ENCODE results near the gene SNCA. TPM values are rescaled to one million over a fixed set of nuclear protein-coding genes. Genes with fewer than 3 reads are reported as not detected.

The SNCA gene
- total and polyA plus RNA-seq, 2 donors, result 10.8 to 24.4 TPM

DNA sequence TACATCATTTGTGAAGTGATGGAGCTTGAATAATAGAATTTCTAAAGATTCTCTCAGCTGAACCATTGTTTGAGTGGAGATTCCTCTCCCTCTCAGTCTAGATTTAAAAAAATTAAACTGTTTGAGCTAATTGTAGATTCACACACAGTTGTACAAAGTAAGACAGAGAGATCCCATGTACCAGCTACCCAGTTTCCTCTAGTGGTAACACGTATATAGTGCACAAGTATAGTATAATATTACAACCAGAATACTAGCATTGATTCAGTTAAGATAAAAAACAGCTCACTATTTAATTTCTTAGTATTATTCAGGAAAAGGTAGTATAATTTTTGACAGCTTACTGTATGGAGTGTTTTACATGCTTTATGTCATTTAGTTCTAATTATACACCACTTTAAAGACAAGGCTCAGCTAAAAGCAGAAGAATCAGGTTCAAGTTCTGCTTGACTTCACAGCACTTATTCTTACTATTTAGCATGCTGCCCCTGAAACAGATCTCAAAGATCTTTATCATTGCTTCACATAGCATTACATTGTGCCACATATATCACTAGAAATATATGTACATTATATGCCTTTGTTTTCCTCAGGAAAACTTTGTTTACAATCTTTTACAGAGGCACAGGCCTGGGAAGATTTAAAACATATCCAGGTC, 136.1 kb downstream of the SNCA start:
- 80% methylated on average over 1 of the region's 1 CpG for WGBS
- H3K27ac ChIP-seq (ENCODE audit: low read depth), result no peak overlapping the region

DNA sequence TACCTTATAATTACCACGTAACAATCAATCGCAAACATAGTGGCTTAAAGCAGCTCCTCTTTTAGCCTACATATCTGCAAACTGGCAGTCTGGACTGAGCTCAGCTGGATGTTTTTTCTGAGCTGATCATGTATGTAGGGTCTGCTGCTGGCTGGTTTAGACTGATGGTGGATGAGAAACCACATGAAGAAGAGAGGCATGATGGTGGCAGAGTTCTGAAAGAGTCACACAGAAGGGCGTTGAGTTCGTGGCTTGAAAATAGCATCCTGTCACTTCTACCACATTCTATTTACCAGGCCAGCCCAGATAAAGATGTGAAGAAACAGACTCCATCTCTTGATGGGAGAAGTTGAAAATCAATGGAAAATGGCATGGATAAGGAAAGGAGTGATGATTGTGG, 151.3 kb downstream of the SNCA start:
- Histone ChIP-seq H3K36me3 (ENCODE audit: insufficient read depth) (no peaks in the 10 kb centered on the region), H3K4me1 (ENCODE audit: insufficient read depth) (no peaks in the 10 kb centered on the region), H3K27ac (ENCODE audit: low read depth) (no peak overlapping the region), H3K4me3 (ENCODE audit: low read depth, low read length) (no peak overlapping the region)
- DNase-seq (ENCODE audit: extremely low spot score), result no peak
- 90% methylated on average over 4 of the region's 4 CpGs for WGBS

More for the DNA sequence above, 136.1 kb downstream of the SNCA start:
- no peak for DNase-seq (ENCODE audit: extremely low spot score)
- Histone ChIP-seq H3K36me3 (ENCODE audit: insufficient read depth) (peaks cover 2% of the 10 kb centered on the region), H3K4me1 (ENCODE audit: insufficient read depth) (no peaks in the 10 kb centered on the region), H3K4me3 (ENCODE audit: low read depth, low read length) (no peak overlapping the region)

DNA sequence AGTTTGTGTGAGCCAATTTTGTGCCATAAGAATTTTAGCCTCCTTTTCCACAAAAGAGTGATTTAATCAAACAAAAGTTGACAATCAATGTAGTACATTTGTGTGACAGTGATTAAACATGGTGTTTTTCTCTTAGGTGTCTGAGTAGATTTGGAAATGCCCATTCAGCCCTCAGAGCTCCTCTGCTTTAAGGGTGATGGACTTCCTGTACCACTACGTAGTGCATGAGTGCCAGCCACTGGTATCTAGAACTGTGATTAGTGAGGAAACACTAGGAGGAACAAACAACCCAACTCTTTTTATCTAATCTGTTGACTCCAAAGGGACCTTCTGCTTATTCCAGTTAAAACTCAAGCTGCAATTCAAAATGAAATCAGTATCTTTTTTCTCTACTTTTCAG, 151.7 kb downstream of the SNCA start:
- Histone ChIP-seq H3K4me1 (ENCODE audit: insufficient read depth) (no peaks in the 10 kb centered on the region), H3K36me3 (ENCODE audit: insufficient read depth) (no peaks in the 10 kb centered on the region), H3K4me3 (ENCODE audit: low read depth, low read length) (no peak overlapping the region), H3K27ac (ENCODE audit: low read depth) (no peak overlapping the region)
- DNase-seq (ENCODE audit: extremely low spot score), result no peak
- WGBS, result 73% methylated on average over 1 of the region's 1 CpG

DNA sequence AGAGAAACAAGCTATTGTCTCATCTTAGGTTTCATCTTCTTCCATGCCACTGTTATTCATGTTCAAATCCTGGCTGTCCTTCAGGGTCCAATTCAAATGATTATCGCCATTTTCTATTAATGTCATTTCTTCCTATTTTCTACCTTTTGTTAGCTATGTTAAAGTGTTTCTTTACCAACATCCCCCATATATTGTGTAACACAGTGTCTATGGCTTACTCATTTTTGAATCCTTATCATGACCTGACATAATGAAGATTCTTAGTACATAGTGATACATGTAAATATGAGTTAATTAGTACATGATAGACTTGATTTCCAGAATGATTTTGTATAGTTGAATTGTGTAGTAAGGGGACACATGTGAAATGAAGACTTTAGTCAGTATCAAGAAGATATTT, 152.4 kb downstream of the SNCA start:
- WGBS, result 98% methylated on average over 1 of the region's 1 CpG
- no peak overlapping the region for H3K4me3 ChIP-seq (ENCODE audit: low read depth, low read length)
- no peaks in the 10 kb centered on the region for H3K36me3 ChIP-seq (ENCODE audit: insufficient read depth)
- no peak overlapping the region for H3K27ac ChIP-seq (ENCODE audit: low read depth)
- H3K4me1 ChIP-seq (ENCODE audit: insufficient read depth), result no peaks in the 10 kb centered on the region
- DNase-seq (ENCODE audit: extremely low spot score), result no peak

DNA sequence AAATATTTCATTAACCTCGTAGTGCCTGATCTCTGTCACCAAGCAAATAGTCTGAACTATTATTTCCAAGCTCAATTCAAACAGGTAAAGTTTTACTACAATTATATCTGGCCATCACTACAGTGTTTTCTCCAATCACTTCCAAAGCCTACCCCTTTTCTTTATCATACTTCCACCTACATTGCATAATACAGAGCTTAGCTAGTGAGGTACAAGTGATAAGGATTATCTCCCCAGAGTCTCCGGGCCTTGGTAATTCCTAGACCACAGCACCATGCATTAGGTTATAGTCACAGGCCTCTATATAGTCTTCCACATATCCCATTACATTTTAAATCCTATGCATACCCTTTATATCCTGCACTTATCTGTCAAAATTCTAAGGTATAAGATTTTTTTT, 154.2 kb downstream of the SNCA start:
- Histone ChIP-seq H3K36me3 (ENCODE audit: insufficient read depth) (no peaks in the 10 kb centered on the region), H3K4me1 (ENCODE audit: insufficient read depth) (no peaks in the 10 kb centered on the region), H3K4me3 (ENCODE audit: low read depth, low read length) (no peak overlapping the region), H3K27ac (ENCODE audit: low read depth) (no peak overlapping the region)
- no peak for DNase-seq (ENCODE audit: extremely low spot score)
- 41% methylated on average over 2 of the region's 2 CpGs for WGBS

DNA sequence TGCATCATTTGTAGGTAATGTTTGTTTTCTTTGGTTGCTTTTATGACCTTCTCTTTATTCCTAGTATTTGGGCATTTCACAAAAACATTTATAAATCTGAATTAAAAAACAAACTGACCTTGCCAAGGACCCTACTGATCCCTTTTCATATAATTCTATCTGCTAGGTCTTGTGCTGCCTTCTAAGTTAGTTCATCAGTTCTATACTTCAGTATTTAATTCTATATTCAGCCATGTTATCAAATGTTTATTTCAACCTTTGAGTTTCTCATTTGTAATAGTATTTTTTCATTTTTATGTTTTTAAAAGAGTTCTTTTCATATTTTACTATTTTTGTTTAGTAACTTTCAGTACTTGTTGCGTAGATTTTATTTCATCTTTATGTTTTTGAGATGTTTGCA, 155.3 kb downstream of the SNCA start:
- Histone ChIP-seq H3K4me1 (ENCODE audit: insufficient read depth) (no peaks in the 10 kb centered on the region), H3K36me3 (ENCODE audit: insufficient read depth) (no peaks in the 10 kb centered on the region), H3K27ac (ENCODE audit: low read depth) (no peak overlapping the region), H3K4me3 (ENCODE audit: low read depth, low read length) (no peak overlapping the region)
- WGBS, result 99% methylated on average over 1 of the region's 1 CpG
- no peak for DNase-seq (ENCODE audit: extremely low spot score)

DNA sequence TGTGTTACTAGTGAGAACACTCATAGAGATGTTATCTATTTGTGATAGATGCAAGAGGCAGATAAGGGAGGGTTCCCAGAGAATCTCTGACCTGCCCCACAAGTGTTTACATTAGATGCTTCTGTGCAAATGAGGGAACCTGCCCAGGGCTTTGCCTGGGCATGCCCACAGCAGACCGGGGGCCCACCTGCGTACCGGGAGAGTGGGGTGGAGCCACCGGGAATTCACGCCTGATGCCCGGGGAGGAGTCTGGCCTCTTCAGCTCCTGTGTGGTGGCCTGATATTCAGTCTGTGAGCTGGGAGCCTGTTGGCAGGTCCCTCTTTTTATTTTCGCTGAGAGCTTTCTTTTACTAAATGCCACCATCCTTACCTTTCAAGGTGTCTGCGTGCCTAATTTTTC, 155.7 kb downstream of the SNCA start:
- WGBS, result 83% methylated on average over 8 of the region's 8 CpGs
- Histone ChIP-seq H3K4me3 (ENCODE audit: low read depth, low read length) (no peak overlapping the region), H3K4me1 (ENCODE audit: insufficient read depth) (no peaks in the 10 kb centered on the region), H3K36me3 (ENCODE audit: insufficient read depth) (no peaks in the 10 kb centered on the region), H3K27ac (ENCODE audit: low read depth) (no peak overlapping the region)
- no peak for DNase-seq (ENCODE audit: extremely low spot score)

DNA sequence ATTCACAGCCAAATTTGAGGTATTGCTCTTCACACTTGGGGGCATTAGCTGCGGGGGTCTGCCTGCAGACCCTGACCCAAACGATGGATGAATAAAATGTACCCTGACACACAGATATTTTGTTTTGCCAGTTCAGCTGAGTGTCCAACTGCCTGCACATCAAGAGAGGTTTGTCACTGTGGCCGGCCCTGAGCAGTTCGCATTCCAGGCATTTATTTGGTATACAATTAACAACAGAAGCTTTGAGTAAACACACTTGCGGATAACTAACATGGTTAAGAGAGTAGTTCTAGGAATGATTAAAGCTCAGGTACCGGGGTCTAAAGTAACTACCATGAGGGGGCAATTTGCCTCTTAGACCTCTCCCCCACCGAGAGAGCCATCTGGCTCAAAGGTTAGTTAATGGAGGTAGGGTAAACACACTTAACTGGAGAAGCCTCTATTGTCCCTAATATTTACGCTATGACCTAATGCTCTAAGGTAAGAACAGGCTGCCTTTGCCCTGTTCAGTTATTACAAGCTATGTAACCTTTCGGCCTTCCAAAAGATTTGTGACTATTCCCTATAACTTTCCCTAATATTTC, 162.0 kb downstream of the SNCA start:
- no peak overlapping the region for H3K27ac ChIP-seq (ENCODE audit: low read depth)
- no peak for DNase-seq (ENCODE audit: extremely low spot score)
- H3K36me3 ChIP-seq (ENCODE audit: insufficient read depth), result no peaks in the 10 kb centered on the region
- H3K4me1 ChIP-seq (ENCODE audit: insufficient read depth), result no peaks in the 10 kb centered on the region
- WGBS, result 57% methylated on average over 9 of the region's 9 CpGs
- H3K4me3 ChIP-seq (ENCODE audit: low read depth, low read length), result no peak overlapping the region

Other genes with a start within 250 kb of the SNCA start
- 85.7 TPM for gene MMRN1, start 57.7 kb upstream of the SNCA start, total RNA-seq
- 41.0 TPM for gene MMRN1, start 57.7 kb upstream of the SNCA start, polyA plus RNA-seq

All from urinary bladder (tissue), 4 donors.